GM19324 (cell line): ENCODE results near the gene INPP4B.
"Not testable (repeated sequence)": the region's sequence is repeated elsewhere in the genome, so short reads cannot be mapped to it uniquely, and the experiment has no call there.

Experiments used
- ATAC-seq: cut with Tn5 transposase; IDR thresholded peaks from one replicate; pipeline ENCODE4 v1.9.1; 2021; ENCODE audit warnings: mild to moderate bottlenecking, moderate library complexity; ENCODE audit not compliant: unreplicated experiment, low FRiP score

Gene INPP4B

DNA sequence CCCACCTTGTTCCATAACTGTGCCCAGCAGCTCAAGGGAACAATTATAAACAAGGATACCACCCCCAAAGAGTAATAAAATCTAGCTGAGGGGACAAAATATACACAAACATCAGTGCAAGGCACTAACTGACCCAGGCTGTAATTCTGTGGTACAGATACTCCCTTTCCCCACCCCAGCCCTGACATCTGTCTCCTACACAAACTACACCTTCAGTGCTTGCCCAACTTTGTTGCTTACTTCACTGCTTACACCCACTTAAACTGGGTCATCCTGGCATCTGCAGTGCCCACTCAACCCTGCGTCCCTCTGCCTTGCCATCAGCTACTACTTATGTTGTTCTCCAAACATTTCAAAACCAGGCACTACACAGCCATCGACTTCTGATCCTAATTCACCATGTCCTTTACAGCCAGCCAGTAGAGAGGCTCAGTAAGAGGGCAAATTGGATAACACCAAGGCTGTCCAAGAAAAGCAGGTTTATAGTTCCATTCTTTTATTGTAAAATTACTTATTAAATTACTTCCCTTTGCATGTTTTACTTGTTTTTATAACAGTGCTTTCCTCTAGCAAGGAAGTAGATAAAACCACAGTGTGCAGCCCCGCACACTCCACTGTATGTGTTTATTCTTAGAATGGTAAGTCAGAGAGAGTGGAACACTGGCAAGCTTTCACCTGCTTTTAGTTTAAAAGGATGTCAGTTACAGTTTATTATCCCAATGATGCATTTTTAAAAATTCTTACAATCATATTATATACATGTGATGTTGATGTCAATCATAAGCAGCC lies 149.6 kb downstream of the INPP4B start:
- no peak for ATAC-seq

DNA sequence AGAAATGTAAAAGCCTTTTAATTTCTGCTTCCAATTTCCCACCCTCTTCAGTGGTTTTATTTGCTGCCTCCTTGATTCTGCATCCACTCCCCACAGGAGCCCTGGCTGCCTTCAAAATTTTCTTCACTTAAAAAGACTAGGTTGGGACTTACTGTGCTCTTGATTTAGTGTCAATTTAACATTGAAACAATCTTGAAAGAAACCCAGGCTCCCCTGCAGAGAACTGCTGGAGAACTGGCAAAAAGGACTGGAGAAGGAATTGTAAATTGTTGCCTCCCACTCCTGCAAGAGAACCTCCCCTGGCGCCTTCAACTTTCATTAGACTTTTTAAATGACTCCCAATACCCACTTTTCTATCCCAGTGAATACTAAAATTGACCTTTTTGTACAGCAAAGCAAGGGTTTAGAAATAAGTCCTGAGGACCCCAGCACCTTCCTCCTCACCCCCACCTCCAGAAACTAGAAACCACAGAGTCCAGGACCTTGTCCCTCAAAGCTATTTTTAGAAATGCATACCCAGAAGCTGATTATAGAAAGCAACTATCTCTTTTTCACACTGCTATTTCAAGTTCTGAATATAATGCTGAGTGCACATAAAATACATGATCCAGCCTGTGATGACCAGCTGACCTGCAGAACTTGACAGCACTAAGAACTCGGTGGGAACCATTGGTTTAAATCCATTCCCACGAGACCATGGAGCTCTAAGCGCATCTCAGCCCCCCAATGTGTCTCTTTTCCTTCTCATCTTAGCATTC lies 155.5 kb downstream of the INPP4B start:
- no peak for ATAC-seq

DNA sequence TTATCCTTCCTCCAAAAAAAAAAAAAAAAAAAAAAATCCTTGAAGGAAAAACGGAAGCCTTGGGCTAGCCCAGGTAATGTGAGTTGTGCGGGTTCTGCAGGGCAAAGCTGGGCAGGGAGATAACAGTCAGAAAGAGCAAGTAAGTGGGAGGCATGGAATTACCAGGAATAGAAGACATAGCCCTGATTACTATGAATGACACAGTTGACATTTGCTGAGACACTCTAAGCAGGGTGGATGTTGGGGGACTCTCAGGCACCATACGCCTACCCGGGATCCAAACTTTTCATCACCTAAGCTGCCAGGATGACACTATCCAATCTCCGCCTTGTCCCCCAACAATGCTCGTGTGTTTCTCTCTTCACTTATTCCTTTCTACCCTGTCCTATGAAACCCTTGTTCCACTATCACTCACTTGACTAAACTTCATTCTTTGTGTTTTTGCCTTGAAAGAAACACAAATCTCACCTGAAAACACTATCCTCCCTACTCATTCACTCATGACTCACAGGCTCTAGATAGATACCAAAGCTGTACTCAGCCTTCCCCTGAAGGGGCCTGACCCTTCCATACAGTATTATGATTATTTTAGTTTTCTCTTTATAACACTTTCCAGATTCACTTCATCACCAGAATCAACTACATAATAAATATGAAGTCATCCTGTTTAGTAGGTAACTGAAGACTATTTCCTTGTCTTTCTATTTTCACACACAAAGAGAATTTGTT lies 158.4 kb downstream of the INPP4B start:
- ATAC-seq, result no peak

DNA sequence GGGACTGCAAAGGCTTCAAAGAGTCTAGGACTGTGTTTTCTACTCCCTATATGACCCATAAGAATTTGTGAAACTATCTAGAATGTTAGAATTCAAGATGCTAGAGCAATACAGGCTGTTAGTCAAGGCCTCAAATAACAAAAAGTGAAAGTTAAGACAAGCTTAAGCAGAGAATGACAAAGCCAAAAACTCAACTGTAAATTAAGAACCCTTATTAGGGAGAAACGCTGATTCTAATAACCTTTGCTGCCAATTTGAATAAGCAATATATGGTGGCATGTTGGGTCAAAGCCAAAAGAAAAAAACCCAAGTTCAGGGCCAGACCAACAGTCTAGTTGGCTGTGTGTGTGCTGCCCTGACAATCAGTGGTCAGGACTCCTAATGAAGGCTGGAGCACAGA lies 160.0 kb downstream of the INPP4B start:
- no peak for ATAC-seq

DNA sequence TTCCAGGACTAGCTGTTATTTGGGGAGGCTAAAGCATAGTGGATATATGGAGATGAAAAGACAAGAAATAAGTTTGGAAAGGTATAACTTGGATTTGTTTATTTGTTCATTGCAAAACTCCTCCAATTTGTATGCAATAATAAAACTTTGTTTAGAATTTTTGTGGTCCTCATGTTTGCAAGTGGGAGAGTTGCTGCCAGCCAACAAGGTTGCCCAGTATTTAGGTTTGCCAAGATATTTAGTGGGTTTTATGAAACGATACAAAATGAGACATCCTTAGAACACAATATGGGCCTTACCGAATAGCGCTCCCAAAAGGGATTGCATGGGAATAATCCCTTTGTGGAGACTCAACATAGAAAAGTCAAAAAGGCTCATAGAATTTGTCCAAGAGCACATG lies 162.1 kb downstream of the INPP4B start:
- no peak for ATAC-seq

DNA sequence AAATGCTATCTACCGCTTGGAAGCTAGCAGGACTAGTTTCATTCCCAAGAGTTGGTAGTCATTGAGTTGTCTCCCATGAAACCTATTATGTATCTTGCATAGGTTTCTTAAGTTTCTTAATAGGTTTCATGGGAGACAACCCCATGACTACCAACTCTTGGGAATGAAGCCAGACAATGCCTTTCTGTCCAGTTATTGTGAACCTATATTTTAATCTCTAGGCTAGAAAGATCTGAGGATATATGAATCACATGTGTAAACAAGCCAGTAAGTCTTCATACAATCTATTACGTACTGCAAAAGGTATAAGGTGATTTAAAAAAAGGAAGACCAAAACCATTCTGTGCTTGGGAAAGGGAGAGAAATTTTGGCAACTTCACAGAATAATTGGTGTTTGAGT lies 162.6 kb downstream of the INPP4B start:
- no peak for ATAC-seq

DNA sequence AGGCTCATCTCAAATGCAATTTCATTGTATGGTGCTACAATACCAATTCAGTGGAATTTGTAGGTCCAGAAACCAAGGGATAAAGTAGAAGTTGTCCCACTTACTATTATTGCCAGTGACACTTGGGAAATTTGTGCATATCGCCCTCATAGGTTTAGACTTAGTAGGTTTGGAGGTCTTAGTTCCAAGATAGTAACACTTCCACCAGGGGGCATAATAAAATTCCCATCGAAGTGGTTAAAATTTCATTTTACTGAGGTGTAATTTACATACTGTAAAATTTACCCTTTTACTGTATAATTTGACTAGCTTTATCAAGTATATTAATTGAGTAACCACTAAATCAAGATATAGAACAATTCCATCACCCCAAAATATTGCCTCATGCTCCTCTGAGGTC lies 174.6 kb downstream of the INPP4B start:
- ATAC-seq, result no peak

DNA sequence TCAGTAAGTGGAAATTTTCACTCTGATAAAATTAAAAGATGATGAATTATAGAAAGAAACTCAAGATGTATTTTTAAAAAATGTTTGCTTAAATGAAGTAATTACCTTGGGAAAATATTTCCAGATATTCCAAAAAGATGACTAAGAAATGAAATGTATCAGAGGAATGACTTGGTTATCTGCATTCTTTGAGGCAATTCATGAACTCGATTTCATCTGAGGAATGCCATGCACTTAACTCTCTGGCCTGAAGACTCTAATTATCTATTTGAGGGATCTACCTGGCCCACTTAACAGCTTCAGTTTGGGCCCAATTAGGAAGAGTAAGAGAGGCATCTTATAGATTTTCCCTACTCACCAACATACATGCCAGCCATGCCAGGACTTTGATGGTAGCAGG lies 182.3 kb downstream of the INPP4B start:
- no peak for ATAC-seq

DNA sequence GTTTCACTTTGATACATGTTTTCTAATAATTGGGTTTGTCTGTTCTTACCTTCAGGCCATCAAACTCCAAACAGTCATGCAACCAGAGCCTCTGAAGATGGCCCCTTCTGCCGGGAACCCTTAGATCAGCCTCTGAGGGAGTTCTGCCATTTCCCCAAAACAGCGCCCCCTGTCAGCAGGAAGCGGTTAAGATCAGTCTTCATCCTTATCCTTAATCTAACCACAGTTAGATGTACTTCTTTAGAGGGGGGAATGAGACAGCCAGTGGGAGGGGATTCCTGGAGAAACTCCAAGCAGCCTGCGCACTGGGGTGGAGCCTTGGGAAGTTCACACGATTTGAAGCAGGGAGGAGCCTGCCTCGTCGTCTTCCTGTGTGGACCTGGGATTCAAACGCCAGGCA lies 185.4 kb downstream of the INPP4B start:
- no peak for ATAC-seq

DNA sequence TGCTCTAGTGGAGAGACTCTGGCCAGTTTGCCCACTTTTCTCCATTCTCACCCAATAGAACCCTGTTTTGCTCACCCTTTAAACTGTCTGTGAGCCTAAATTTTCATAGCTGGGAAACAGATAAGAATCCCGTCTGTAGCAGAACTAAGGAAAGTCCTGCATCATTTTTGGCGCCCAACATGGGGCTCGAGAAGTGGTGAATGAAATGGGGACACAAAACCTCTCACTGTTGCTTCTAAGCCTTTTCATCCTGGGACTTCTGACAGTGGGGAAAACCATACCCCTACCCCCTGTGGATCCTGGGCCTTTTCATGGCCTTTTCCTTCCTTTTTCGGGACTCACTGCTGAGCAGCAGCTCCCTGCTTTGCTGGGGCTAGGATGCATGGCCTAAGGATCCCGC lies 189.9 kb downstream of the INPP4B start:
- no peak for ATAC-seq

DNA sequence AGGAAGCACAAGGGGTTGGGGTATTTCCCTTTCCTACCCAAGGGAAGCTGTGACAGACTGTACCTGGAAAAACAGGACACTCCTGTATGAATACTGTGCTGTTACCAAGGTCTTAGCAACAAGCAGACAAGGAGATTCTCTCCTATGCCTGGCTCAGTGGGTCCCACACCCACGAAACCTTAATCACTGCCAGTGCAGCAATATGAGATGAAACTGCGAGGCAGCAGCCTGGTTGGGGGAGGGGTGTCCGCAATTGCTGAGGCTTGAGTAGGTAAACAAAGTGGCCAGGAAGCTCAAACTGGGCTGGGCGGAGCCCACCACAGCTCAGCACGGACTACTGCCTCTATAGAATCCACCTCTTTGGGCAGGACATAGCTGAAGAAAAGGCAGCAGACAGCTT lies 197.7 kb downstream of the INPP4B start:
- ATAC-seq, result no peak

DNA sequence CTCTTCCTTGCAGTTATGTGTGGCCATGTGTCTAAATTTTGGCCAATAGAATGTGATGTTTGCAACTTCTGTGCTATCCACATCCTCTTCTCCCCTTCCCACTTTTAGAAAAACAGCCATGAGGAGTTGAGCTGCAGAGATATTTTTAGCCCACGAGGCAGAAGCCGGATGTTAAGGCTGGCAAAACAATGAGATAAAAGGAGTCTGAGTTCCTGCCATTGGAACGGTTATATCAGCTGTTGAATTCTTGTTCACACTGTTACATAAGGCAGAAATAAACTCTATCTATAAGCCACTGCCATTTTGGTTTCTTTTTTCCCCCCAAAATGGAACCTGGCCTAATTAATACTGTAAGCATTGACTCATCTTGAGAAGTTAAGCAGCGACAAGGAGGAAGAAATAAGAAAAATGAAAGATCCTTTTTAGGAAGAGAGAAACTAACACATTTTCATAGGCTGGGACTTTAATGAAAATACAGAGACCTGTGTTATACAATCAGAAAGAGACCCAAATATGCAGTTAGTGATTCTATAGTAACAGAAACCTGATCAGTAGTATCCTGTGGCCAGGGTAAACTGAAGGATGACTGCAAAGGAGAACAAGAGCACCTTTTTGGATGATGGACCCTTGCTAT lies 200.5 kb downstream of the INPP4B start:
- no peak for ATAC-seq

DNA sequence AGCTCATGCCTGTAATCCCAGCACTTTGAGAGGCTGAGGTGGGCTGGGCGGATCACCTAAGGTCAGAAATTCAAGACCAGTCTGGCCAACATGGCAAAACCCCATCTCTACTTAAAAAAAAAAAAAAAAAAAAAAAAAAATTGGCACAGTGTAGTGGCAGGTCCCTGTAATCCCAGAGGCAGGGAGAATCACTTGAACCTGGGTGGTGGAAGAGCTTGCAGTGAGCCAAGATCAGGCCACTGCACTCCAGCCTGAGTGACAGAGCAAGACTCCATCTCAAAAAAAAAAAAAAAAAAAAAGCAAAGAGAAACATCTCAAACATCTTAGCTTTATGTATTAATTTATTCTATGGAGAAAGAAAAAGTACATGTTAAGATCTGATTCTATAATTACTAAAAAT lies 201.5 kb downstream of the INPP4B start:
- not testable (repeated sequence) for ATAC-seq

DNA sequence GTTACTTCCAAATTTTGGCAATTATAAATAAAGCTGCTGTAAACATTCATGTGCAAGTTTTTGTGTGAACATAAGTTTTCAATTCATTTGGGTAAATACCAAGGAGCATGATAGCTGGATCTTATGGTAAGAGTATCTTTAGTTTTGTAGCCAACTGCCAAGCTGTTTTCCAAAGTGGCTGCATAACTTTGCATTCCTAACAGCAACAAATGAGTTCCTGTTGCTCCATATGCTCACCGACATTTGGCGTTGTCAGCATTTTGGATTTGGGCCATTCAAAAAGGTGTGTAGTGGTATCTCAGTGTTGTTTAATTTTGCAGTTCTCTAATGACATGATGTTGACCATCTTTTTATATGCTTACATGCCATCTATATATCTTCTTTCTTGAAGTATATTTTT lies 208.5 kb downstream of the INPP4B start:
- no peak for ATAC-seq

DNA sequence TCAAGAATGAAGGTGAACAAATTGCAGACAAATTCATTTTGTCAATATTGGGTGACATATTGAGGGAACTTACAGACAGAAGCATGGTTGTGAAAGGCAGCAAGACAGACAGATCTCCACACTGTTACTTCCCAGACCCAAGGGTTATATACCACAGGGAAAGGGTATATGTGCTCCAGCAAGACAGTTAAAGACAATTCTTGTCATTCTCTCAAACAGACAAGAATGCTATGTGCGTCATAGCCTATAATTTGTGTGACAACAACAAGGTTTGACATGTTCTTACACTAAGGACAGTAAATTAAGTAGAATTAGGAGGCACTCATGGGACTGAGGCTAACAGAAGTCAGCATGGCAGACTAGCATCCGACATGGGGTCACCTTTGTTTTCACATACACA lies 214.3 kb downstream of the INPP4B start:
- no peak for ATAC-seq

DNA sequence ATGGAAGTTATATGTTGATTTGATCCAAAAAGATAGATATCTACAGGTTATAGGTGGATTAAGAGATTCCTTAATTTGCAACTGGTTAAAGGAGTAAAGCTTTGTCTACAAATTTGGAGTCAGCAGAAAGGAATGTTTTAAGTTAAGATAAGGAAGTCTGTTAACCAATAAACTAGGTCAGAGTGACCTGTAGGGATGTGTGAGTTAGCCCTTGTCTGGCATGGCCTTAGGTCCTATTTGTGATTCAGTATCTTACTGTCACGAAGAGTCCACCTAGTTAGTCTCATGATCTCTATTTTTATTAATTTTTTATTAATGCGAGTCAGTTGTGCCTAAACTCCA lies 230.8 kb downstream of the INPP4B start:
- no peak for ATAC-seq

DNA sequence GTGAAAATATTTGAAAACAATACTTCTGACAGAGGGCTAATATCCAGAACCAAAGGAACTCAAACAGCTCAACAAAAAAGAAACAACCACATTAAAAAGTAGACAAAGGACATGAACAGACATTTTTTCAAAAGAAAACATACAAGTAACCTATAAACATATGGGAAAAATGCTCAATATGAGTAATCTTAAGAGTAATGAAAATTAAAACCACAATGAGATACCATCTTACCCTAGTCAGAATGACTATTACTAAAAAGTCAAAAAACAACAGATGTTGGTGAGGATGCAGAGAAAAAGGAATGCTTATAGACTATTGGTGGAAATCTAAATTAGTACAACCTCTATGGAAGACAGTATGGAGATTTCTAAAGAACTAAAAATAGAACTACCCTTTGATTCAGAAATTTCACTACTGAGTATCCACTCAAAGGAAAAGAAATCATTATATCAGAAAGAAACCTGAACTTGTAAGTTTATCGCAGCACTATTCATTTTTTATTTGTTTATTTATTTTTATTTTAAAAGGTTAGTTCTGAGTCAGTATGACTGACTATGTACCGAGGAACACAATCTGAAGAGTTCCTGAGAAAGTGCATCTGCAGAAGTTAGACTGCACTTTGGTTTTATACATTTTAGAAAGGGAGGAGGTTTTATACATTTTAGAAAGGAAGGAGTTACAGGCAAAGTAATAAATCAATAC lies 231.3 kb downstream of the INPP4B start:
- no peak for ATAC-seq

DNA sequence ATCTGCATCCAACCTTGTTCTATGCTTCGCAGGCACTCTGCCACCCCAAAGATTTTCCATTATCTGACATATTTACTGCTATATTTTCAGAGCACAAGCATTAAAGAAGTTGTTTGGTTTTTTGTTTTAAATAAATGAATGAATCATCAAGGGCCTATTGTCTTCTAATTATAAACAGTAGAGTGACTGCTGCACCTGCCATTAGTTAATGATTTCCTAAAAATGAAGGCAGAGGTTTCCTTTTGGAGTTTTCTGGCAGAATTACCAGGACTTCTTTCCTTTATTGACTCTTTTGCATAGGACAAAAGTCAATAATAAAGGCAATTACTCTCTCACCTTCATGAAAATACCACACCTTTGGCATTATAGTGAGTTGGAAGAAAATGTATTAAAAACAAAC lies 238.1 kb downstream of the INPP4B start:
- ATAC-seq, result no peak

DNA sequence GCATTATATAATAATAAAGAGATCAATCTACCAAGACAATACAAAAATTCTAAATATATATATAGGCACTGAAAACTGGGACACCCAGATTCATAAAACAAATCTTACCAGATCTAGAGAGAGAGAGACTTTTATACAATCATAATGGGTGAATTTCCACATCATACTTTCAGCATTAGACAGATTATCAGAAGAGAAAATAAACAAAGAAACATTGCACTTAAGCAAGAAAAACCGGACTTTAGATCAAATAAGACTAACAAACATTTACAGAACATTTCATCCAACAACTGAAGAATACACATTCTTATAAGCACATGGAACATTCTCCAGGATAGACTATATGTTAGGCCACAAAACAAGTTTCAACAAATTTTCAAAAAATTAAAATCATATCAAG lies 245.1 kb downstream of the INPP4B start:
- no peak for ATAC-seq

DNA sequence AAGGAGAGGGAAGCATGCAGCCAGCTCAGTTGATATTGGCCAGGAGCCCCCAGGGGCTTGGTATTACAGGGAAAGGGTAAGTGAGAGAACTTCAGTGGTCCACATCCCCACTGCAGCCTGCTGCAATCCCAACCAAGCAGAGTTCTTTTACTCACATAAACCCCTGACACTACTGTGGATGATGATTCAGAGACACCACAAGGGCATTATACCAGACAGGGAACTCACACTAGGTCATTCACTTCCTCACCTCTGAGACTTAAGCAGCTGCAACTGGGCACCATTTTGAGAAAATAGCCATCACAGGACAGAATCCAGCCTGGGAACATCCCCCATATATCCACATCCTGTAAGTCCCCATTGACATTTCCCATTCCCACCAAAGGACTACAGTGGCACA lies 248.0 kb downstream of the INPP4B start:
- ATAC-seq, result no peak

DNA sequence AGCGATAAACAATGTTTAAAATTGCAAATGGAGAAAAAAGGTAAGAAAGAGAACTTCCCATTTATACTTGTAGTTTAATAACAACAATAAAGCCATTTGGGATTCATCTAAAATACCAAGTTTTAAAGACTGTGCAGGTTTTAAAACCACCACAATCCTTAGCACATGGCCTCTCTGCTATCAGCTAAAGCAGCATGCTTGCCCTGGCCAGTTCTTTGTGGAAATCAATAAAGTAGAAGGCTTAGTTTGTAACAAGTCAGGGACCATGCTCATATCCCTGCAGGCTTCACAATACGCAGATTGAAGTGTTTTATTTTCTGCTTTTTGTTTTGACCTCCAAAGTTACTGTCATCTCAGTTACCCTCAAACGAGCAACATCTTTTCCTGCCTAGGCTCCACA lies 249.5 kb downstream of the INPP4B start:
- ATAC-seq, result no peak
